SK-N-SH (cell line): ENCODE results near the gene PLK2. TPM values are rescaled to one million over a fixed set of nuclear protein-coding genes. Genes with fewer than 3 reads are reported as not detected.

ENCODE experiments used
- CTCF ChIA-PET: fragments of 300-600, 350-600 bp; formaldehyde crosslinking; extraction: SDS; loops from one replicate; lab custom pipeline; 2021; lab: Yijun Ruan, JAX
- POLR2A ChIA-PET: fragments of 350-600 bp; sonication (Branson Sonifier 250); formaldehyde crosslinking; extraction: SDS; loops from one replicate; lab custom pipeline; 2020; ENCODE audit warnings: antibody characterized with exemption, inconsistent platforms; lab: Yijun Ruan, JAX
- DNase-seq: peaks from one replicate; pipeline ENCODE4 v3.0.0; 2012
- H2AFZ ChIP-seq: fragments of 200-600 bp; sonication (generic); 2 replicates; pipeline ENCODE4 v1.8.1; 2016; ENCODE audit warnings: antibody characterized with exemption, mild to moderate bottlenecking, low read depth
- H3F3A ChIP-seq: fragments of 200-600 bp; sonication (generic); replicated peaks from 2 replicates; pipeline ENCODE3; 2016; ENCODE audit warnings: antibody characterized with exemption, mild to moderate bottlenecking; ENCODE audit not compliant: insufficient read depth
- H3K27ac ChIP-seq, 2 experiments: fragments of 200-500 bp in 1 of 2; fragments of 200-600 bp in 1 of 2; sonication (Bioruptor generic) in 1 of 2; sonication (generic), shearing (Covaris generic) in 1 of 2; 2 replicates each; pipeline versions ENCODE4 v1.5.1 to v1.6.1; 2014 to 2016; ENCODE audit warnings: low read depth in 2 of 2, inconsistent platforms in 1 of 2, low read length in 1 of 2, mild to moderate bottlenecking in 1 of 2, mixed read lengths in 1 of 2
- H3K27me3 ChIP-seq: fragments of 200-600 bp; sonication (generic), shearing (Covaris generic); 2 replicates; pipeline ENCODE4 v1.6.1; 2016; ENCODE audit warnings: mixed run types; ENCODE audit not compliant: insufficient read depth
- H3K36me3 ChIP-seq, 2 experiments: fragments of 200-500 bp in 1 of 2; fragments of 200-600 bp in 1 of 2; sonication (Bioruptor generic) in 1 of 2; sonication (generic) in 1 of 2; replicated peaks in 1 of 2; 2 replicates each; pipeline versions ENCODE3 to v1.5.1; 2014 to 2016; ENCODE audit warnings: low read length in 1 of 2, mild to moderate bottlenecking in 1 of 2; ENCODE audit not compliant: insufficient read depth in 2 of 2, control insufficient read depth in 1 of 2
- H3K4me1 ChIP-seq, 2 experiments: fragments of 200-500 bp in 1 of 2; fragments of 200-600 bp in 1 of 2; sonication (Bioruptor generic) in 1 of 2; sonication (generic), shearing (Covaris generic) in 1 of 2; 2 replicates each; pipeline versions ENCODE4 v1.5.1 to v1.6.1; 2014 to 2016; ENCODE audit warnings: low read depth in 1 of 2, low read length in 1 of 2, mixed run types in 1 of 2; ENCODE audit not compliant: insufficient read depth in 2 of 2, control insufficient read depth in 1 of 2
- H3K4me2 ChIP-seq: fragments of 200-600 bp; sonication (generic), shearing (Covaris generic); 2 replicates; pipeline ENCODE4 v1.6.1; 2017; ENCODE audit warnings: mixed run types
- H3K4me3 ChIP-seq, 2 experiments: fragments of 200-500 bp in 1 of 2; fragments of 200-600 bp in 1 of 2; sonication (Bioruptor generic) in 1 of 2; sonication (generic), shearing (Covaris generic) in 1 of 2; 2 replicates each; pipeline versions ENCODE4 v1.5.1 to v1.8.1; 2014 to 2016; ENCODE audit warnings: low read depth in 2 of 2, inconsistent platforms in 1 of 2, low read length in 1 of 2, mild to moderate bottlenecking in 1 of 2, mixed read lengths in 1 of 2, moderate library complexity in 1 of 2
- H3K79me2 ChIP-seq: fragments of 200-600 bp; sonication (generic); 2 replicates; pipeline ENCODE4 v1.8.1; 2017; ENCODE audit warnings: mild to moderate bottlenecking; ENCODE audit not compliant: insufficient read depth
- H3K9ac ChIP-seq: fragments of 200-600 bp; sonication (generic); 2 replicates; pipeline ENCODE4 v1.6.1; 2017; ENCODE audit warnings: mixed run types
- H3K9me2 ChIP-seq: fragments of 200-600 bp; sonication (generic); 2 replicates; pipeline ENCODE4 v1.6.1; 2017; ENCODE audit warnings: mixed run types
- H3K9me3 ChIP-seq: fragments of 200-600 bp; sonication (generic); 2 replicates; pipeline ENCODE4 v1.6.1; 2017; ENCODE audit warnings: mixed run types, mild to moderate bottlenecking, moderate library complexity
- H4K20me1 ChIP-seq: fragments of 200-600 bp; sonication (generic); 2 replicates; pipeline ENCODE4 v1.6.1; 2017; ENCODE audit warnings: mild to moderate bottlenecking, mixed run types; ENCODE audit not compliant: insufficient read depth
- CHD2 ChIP-seq: fragments of 150-350 bp; IDR thresholded peaks from 2 replicates; pipeline ENCODE4 v1.6.1; 2018; ENCODE audit warnings: low read length; ENCODE audit not compliant: partially characterized antibody
- CTCF ChIP-seq: fragments of 200-600 bp; sonication (generic); IDR thresholded peaks from 2 replicates; pipeline ENCODE4 v1.6.1; 2017; ENCODE audit warnings: antibody characterized with exemption, mild to moderate bottlenecking, moderate library complexity
- EZH2phosphoT487 ChIP-seq: fragments of 200-600 bp; sonication (generic); IDR thresholded peaks from 2 replicates; pipeline ENCODE4 v1.6.1; 2017; ENCODE audit warnings: low read depth, mixed run types, mild to moderate bottlenecking, antibody characterized with exemption, moderate library complexity, borderline replicate concordance
- FOXJ3 ChIP-seq: sonication (generic); formaldehyde crosslinking; IDR thresholded peaks from 2 replicates; pipeline ENCODE4 v1.5.1; 2020; ENCODE audit warnings: mild to moderate bottlenecking, missing genetic modification reagents
- FOXM1 ChIP-seq: IDR thresholded peaks from 2 replicates; pipeline ENCODE4 v1.4.0; 2012; ENCODE audit warnings: low read depth, mild to moderate bottlenecking
- GATA2 ChIP-seq: sonication (generic); formaldehyde crosslinking; IDR thresholded peaks from 2 replicates; pipeline ENCODE4 v1.5.0; 2020; ENCODE audit warnings: mild to moderate bottlenecking, missing genetic modification reagents
- IRF3 ChIP-seq: fragments of 150-350 bp; IDR thresholded peaks from 2 replicates; pipeline ENCODE4 v1.6.1; 2016; ENCODE audit warnings: mild to moderate bottlenecking, low read depth, low read length
- MAX ChIP-seq: IDR thresholded peaks from 2 replicates; pipeline ENCODE4 v1.4.0; 2012; ENCODE audit warnings: low read depth
- MEF2A ChIP-seq: IDR thresholded peaks from 2 replicates; pipeline ENCODE4 v1.4.0; 2012; ENCODE audit warnings: low read depth, borderline replicate concordance
- NRF1 ChIP-seq: IDR thresholded peaks from 2 replicates; pipeline ENCODE4 v1.6.1; 2012; ENCODE audit warnings: low read depth, mild to moderate bottlenecking, low read length
- POLR2AphosphoS5 ChIP-seq: IDR thresholded peaks from 2 replicates; pipeline ENCODE4 v1.6.1; 2012; ENCODE audit warnings: low read depth, low read length
- RAD21 ChIP-seq: IDR thresholded peaks from 2 replicates; pipeline ENCODE4 v1.6.1; 2012; ENCODE audit warnings: mild to moderate bottlenecking, low read length
- RFX5 ChIP-seq: IDR thresholded peaks from 2 replicates; pipeline ENCODE4 v1.6.1; 2012; ENCODE audit warnings: mild to moderate bottlenecking, improper control_type of control experiment, low read length
- SIN3A ChIP-seq: IDR thresholded peaks from 2 replicates; pipeline ENCODE4 v1.6.1; 2012; ENCODE audit warnings: low read depth, mild to moderate bottlenecking, low read length, moderate library complexity, borderline replicate concordance
- SMC3 ChIP-seq: IDR thresholded peaks from 2 replicates; pipeline ENCODE4 v1.6.1; 2012; ENCODE audit warnings: low read depth, low read length, improper control_type of control experiment
- TAF1 ChIP-seq: IDR thresholded peaks from 2 replicates; pipeline ENCODE4 v1.6.1; 2012; ENCODE audit warnings: low read depth, mild to moderate bottlenecking, low read length, moderate library complexity, borderline replicate concordance
- TEAD4 ChIP-seq: IDR thresholded peaks from 2 replicates; pipeline ENCODE4 v1.4.0; 2012; ENCODE audit warnings: mild to moderate bottlenecking, borderline replicate concordance; ENCODE audit not compliant: insufficient read depth
- USF1 ChIP-seq: IDR thresholded peaks from 2 replicates; pipeline ENCODE4 v1.4.0; 2012; ENCODE audit warnings: low read depth, borderline replicate concordance
- YY1 ChIP-seq: IDR thresholded peaks from 2 replicates; pipeline ENCODE4 v1.4.0; 2012; ENCODE audit warnings: low read depth, mild to moderate bottlenecking
- WGBS: methylation state at CpG from one replicate; pipeline ENCODE4 v1.1.6; 2017; ENCODE audit warnings: low lambda C conversion rate; 5-methylcytosine and 5-hydroxymethylcytosine counted together
- polyA plus RNA-seq, 3 experiments: library from polyadenylated mRNA; depleted of rRNA; stranded (reverse); fragments of >200 nt; gene quantifications; 2 replicates each; pipeline ENCODE4 v1.2.3, GENCODE V29; 2012
- TF ChIP-seq, protein P1 (sequence below): IDR thresholded peaks from 2 replicates; pipeline ENCODE4; 2012

Gene PLK2
- polyA plus RNA-seq, 1 of the 3 experiments (the other 2 are of a cell fraction): 157 TPM

DNA sequence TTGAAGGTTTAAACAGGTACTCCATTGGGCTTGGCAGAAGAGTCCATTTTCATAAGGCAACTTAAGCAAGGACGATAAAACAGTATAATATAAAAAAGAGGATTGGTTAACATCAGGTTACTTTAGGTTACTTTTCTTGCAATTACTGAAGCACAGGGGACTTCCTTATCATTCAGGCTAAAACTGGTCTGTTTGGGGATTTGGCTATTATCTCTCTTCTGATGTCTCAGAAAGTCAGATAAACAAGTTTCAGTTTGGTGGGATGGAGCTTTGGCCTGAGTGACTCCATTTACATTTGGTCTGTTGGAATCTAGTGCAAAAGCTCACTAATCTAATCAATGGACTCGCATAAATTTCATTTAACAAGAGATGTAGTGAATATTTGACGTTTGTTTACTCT is 39.3 kb upstream of the PLK2 start:
- TF ChIP-seq CHD2: no peak
- no peak for TF ChIP-seq EZH2phosphoT487
- H3K36me3 ChIP-seq: no peaks in the 10 kb centered on the region

GRCh38 chr5:58498340-58498942 is 38.6 kb upstream of the PLK2 start:
- no peak overlapping the region; a peak in 1 of 4 replicates for H3K4me3 ChIP-seq
- ChIA-PET POLR2A (no interaction called here), CTCF (interaction anchor here (0.7 to 6.3 kb wide), 35 partner anchors 9 to 387 kb away, joined by 3 to 100 read pairs (median 4); partner anchors contain the start of gene RAB3C)
- H3K4me1 ChIP-seq: no peaks in the 10 kb centered on the region; a peak in 1 of 4 replicates
- no peaks in the 10 kb centered on the region for H3F3A ChIP-seq
- 0% methylated on average over 2 of the region's 2 CpGs for WGBS
- no peaks in the 10 kb centered on the region for H4K20me1 ChIP-seq
- H3K9ac ChIP-seq: no peak overlapping the region
- H2AFZ ChIP-seq: no peak overlapping the region
- H3K9me3 ChIP-seq: no peaks in the 10 kb centered on the region
- no peaks in the 10 kb centered on the region for H3K36me3 ChIP-seq
- no peak overlapping the region for H3K27ac ChIP-seq
- no peaks in the 10 kb centered on the region for H3K79me2 ChIP-seq
- H3K27me3 ChIP-seq: no peaks in the 10 kb centered on the region; the same call in 1 of the 2 replicates
- H3K4me2 ChIP-seq: no peak overlapping the region
- DNase-seq: peak; percentile 37
- no peaks in the 10 kb centered on the region for H3K9me2 ChIP-seq
- no peak for TF ChIP-seq POLR2AphosphoS5
- TF ChIP-seq, protein P1, sequence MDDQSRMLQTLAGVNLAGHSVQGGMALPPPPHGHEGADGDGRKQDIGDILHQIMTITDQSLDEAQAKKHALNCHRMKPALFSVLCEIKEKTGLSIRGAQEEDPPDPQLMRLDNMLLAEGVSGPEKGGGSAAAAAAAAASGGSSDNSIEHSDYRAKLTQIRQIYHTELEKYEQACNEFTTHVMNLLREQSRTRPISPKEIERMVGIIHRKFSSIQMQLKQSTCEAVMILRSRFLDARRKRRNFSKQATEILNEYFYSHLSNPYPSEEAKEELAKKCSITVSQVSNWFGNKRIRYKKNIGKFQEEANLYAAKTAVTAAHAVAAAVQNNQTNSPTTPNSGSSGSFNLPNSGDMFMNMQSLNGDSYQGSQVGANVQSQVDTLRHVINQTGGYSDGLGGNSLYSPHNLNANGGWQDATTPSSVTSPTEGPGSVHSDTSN: no peak
- TF ChIP-seq MEF2A: no peak
- no peak for TF ChIP-seq TAF1
- TF ChIP-seq IRF3: no peak
- no peak for TF ChIP-seq FOXJ3 (CRISPR knock-in tag)
- TF ChIP-seq EZH2phosphoT487: no peak
- no peak for TF ChIP-seq TEAD4
- TF ChIP-seq SIN3A: no peak
- TF ChIP-seq FOXM1: no peak
- TF ChIP-seq CTCF: peak; percentile 82
- no peak for TF ChIP-seq GATA2 (CRISPR knock-in tag)
- TF ChIP-seq RAD21: peak; percentile 85
- no peak for TF ChIP-seq NRF1
- no peak for TF ChIP-seq YY1
- no peak for TF ChIP-seq MAX
- no peak for TF ChIP-seq RFX5
- TF ChIP-seq SMC3: peak; percentile 80
- TF ChIP-seq USF1: no peak

More for the DNA sequence above, 39.3 kb upstream of the PLK2 start:
- H3K4me1 ChIP-seq: no peaks in the 10 kb centered on the region
- no peaks in the 10 kb centered on the region; the same call in 1 of the 2 replicates for H3K27me3 ChIP-seq
- no peaks in the 10 kb centered on the region for H4K20me1 ChIP-seq
- no peaks in the 10 kb centered on the region for H3K79me2 ChIP-seq
- ChIA-PET POLR2A (no interaction called here), CTCF (interaction anchor here (0.7 to 6.3 kb wide), 30 partner anchors 9 to 386 kb away, joined by 3 to 100 read pairs (median 4); partner anchors contain the start of gene RAB3C)
- H3F3A ChIP-seq: no peaks in the 10 kb centered on the region
- no peak overlapping the region for H3K4me2 ChIP-seq
- no peak overlapping the region for H3K4me3 ChIP-seq
- H3K9me2 ChIP-seq: no peaks in the 10 kb centered on the region
- no peak for DNase-seq
- no peak overlapping the region for H3K9ac ChIP-seq
- H3K9me3 ChIP-seq: no peaks in the 10 kb centered on the region
- no peak overlapping the region for H2AFZ ChIP-seq
- H3K27ac ChIP-seq: no peak overlapping the region
- 38% methylated on average over 3 of the region's 3 CpGs for WGBS
